GM19193 (cell line): ENCODE results near the gene WIPF2.
A peak's percentile ranks its signal among the peaks of the same experiment; 100 is the strongest.

Experiments
- POLR2A ChIP-seq: IDR thresholded peaks from 4 replicates; pipeline ENCODE4 v1.6.1; 2011; ENCODE audit not compliant: insufficient read depth, insufficient read length; ENCODE audit errors: extremely low read depth

The WIPF2 gene

GRCh38 chr17:40313668-40314583, 94.8 kb downstream of the WIPF2 start:
- no peak for TF ChIP-seq POLR2A

- TF ChIP-seq POLR2A: no peak
These were observed 95.5 kb downstream of the WIPF2 start for GRCh38 chr17:40314584-40314956.

- TF ChIP-seq POLR2A: no peak
These were observed 96.1 kb downstream of the WIPF2 start for GRCh38 chr17:40315206-40315605.

- no peak for TF ChIP-seq POLR2A
These were observed 96.8 kb downstream of the WIPF2 start for GRCh38 chr17:40315678-40316570.

- no peak for TF ChIP-seq POLR2A
These were observed 97.7 kb downstream of the WIPF2 start for GRCh38 chr17:40316571-40317344.

- no peak for TF ChIP-seq POLR2A
These were observed 98.3 kb downstream of the WIPF2 start for GRCh38 chr17:40317345-40317873.

GRCh38 chr17:40317880-40318829, 99.1 kb downstream of the WIPF2 start:
- TF ChIP-seq POLR2A: peak; percentile 72

GRCh38 chr17:40318830-40319391, 99.8 kb downstream of the WIPF2 start:
- no peak for TF ChIP-seq POLR2A

GRCh38 chr17:40319651-40320540, 100.8 kb downstream of the WIPF2 start:
- no peak for TF ChIP-seq POLR2A

GRCh38 chr17:40320756-40321523, 101.8 kb downstream of the WIPF2 start:
- TF ChIP-seq POLR2A: no peak

- no peak for TF ChIP-seq POLR2A
These were observed 102.4 kb downstream of the WIPF2 start for GRCh38 chr17:40321524-40321929.
